H1 (cell line): ENCODE measurements around the gene MXRA8. TPM values are rescaled to one million over a fixed set of nuclear protein-coding genes. Genes with fewer than 3 reads are reported as not detected.

Experiments used
- ASH2L ChIP-seq: fragments of 200-600, 300-600 bp; sonication (generic); IDR thresholded peaks from one replicate; pipeline ENCODE4 v1.7.1; 2017; ENCODE audit warnings: low read length
- CBX8 ChIP-seq: fragments of 300-800, 300-1000 bp; sonication (generic); IDR thresholded peaks from 2 replicates; pipeline ENCODE4 v1.7.1; 2016; ENCODE audit warnings: low read depth, low read length, borderline replicate concordance
- CHD2 ChIP-seq: IDR thresholded peaks from 2 replicates; pipeline ENCODE4 v1.6.1; 2012; ENCODE audit warnings: low read length, improper control_type of control experiment
- CHD7 ChIP-seq: fragments of 300-600 bp; sonication (generic); IDR thresholded peaks from 2 replicates; pipeline ENCODE4 v1.7.1; 2012; ENCODE audit warnings: low read length, moderate library complexity, mild to moderate bottlenecking, inconsistent platforms; ENCODE audit not compliant: insufficient replicate concordance
- CTCF ChIP-seq, 3 experiments: IDR thresholded peaks; 1 replicate in 2 of 3; 2 replicates in 1 of 3; pipeline versions ENCODE4 v1.5.1 to v1.6.1; 2011; ENCODE audit warnings: low read length in 3 of 3, mild to moderate bottlenecking in 3 of 3, inconsistent platforms in 2 of 3, low read depth in 1 of 3, moderate library complexity in 1 of 3; ENCODE audit not compliant: insufficient read depth in 1 of 3; ENCODE audit errors: control extremely low read depth in 1 of 3
- RXRA ChIP-seq: IDR thresholded peaks from 2 replicates; pipeline ENCODE4 v1.6.1; 2011; ENCODE audit warnings: low read depth, mild to moderate bottlenecking, low read length, moderate library complexity; ENCODE audit not compliant: insufficient read depth
- TCF12 ChIP-seq: IDR thresholded peaks from 2 replicates; pipeline ENCODE4 v1.6.1; 2011; ENCODE audit warnings: low read depth, mild to moderate bottlenecking, low read length
- polyA plus RNA-seq, 7 experiments: library from polyadenylated mRNA; depleted of rRNA in 3 of 7; stranded (reverse) in 5 of 7; unstranded in 2 of 7; fragments of >200 nt in 5 of 7; fragments of 200-250 nt in 2 of 7; gene quantifications; 1 replicate in 5 of 7; 2 replicates in 1 of 7; 4 replicates in 1 of 7; pipeline versions ENCODE4 v1.2.1 to v1.2.3, GENCODE V29; 2011 to 2013; ENCODE audit warnings: missing spikeins in 2 of 7, mixed read lengths in 2 of 7
- total RNA-seq: library from RNA; stranded (reverse); fragmentation: NEBNext Ultra II Directional; extraction: Animal tissue kit (Norgen Biotek cat#: 25700); gene quantifications from 2 replicates; pipeline ENCODE4 v1.2.1, GENCODE V29; 2021

The MXRA8 gene
- total and polyA plus RNA-seq, 2 of the 8 experiments (the other 6 are each of a cell fraction or from before 2014, with no cell fraction given) = 10.5 to 17.2 TPM

- TF ChIP-seq CHD7 (no peak), CHD2 (peak; percentile 74), CBX8 (no peak), TCF12 (no peak), ASH2L (no peak), RXRA (no peak), CTCF (IDR thresholded peaks at IDR 0.05; ENCODE audit: control extremely low read depth in 1 of 3, insufficient read depth in 1 of 3, low read depth in 1 of 3, low read length in 3 of 3) (peak in 2 of 3 experiments; percentile 74 to 90; a peak in 3 of 4 replicates)
These were observed 43.9 kb upstream of the MXRA8 start (continued) for GRCh38 chr1:1402072-1402900.
